ENCODE data around the gene SKOR1.

GRCh38 chr15:67829647-67830504 lies 4.6 kb downstream of the SKOR1 start:
- TF ChIP-seq ZNF274 (IDR thresholded peaks at IDR 0.05; ENCODE audit: low read depth, low read length) (no peak), YY1 (IDR thresholded peaks at IDR 0.05; ENCODE audit: insufficient read depth, insufficient read length) (no peak)
